IMR-90 (cell line): Measurements from ENCODE around the gene SORBS1.

Source experiments
- CEBPB ChIP-seq: IDR thresholded peaks from 2 replicates; pipeline ENCODE4 v1.6.1; 2012; ENCODE audit warnings: low read depth, low read length, improper control_type of control experiment
- FOS ChIP-seq: fragments of 150-350 bp; IDR thresholded peaks from 2 replicates; pipeline ENCODE4 v1.6.1; 2016; ENCODE audit warnings: low read depth, low read length
- MAFK ChIP-seq: IDR thresholded peaks from 2 replicates; pipeline ENCODE4 v1.6.1; 2012; ENCODE audit warnings: low read depth, low read length, improper control_type of control experiment
- MAZ ChIP-seq: IDR thresholded peaks from 2 replicates; pipeline ENCODE4 v1.6.1; 2012; ENCODE audit warnings: low read depth, mild to moderate bottlenecking, low read length, improper control_type of control experiment, moderate library complexity, borderline replicate concordance
- MXI1 ChIP-seq: IDR thresholded peaks from 2 replicates; pipeline ENCODE4 v1.6.1; 2012; ENCODE audit warnings: low read depth, mild to moderate bottlenecking, low read length, moderate library complexity, borderline replicate concordance
- NFE2L2 ChIP-seq: fragments of 150-350 bp; IDR thresholded peaks from 2 replicates; pipeline ENCODE4 v1.6.1; 2016; ENCODE audit warnings: low read depth, mild to moderate bottlenecking, low read length
- POLR2A ChIP-seq: IDR thresholded peaks from 2 replicates; pipeline ENCODE4 v1.6.1; 2012; ENCODE audit warnings: mild to moderate bottlenecking, low read depth, low read length
- RAD21 ChIP-seq: IDR thresholded peaks from 2 replicates; pipeline ENCODE4 v1.6.1; 2012; ENCODE audit warnings: low read length, improper control_type of control experiment
- RCOR1 ChIP-seq: IDR thresholded peaks from 2 replicates; pipeline ENCODE4 v1.6.1; 2012; ENCODE audit warnings: mild to moderate bottlenecking, low read length, improper control_type of control experiment; ENCODE audit not compliant: insufficient replicate concordance
- RFX5 ChIP-seq: IDR thresholded peaks from 2 replicates; pipeline ENCODE4 v1.8.0; 2012; ENCODE audit warnings: low read depth, mild to moderate bottlenecking, low read length, moderate library complexity
- SMC3 ChIP-seq: fragments of 150-350 bp; IDR thresholded peaks from 2 replicates; pipeline ENCODE4 v1.6.1; 2016; ENCODE audit warnings: low read depth, mild to moderate bottlenecking, antibody characterized with exemption, low read length, moderate library complexity
- USF2 ChIP-seq: fragments of 150-350 bp; IDR thresholded peaks from 2 replicates; pipeline ENCODE4 v1.6.1; 2017; ENCODE audit warnings: mild to moderate bottlenecking, antibody characterized with exemption, low read length, low read depth
- TF ChIP-seq, protein P1 (sequence below): conservative IDR thresholded peaks from 2 replicates; pipeline ENCODE4 v1.5.1; 2012; ENCODE audit warnings: mild to moderate bottlenecking, low read depth, low read length, improper control_type of control experiment
- TF ChIP-seq, protein P2 (sequence below): fragments of 150-350 bp; IDR thresholded peaks from 2 replicates; pipeline ENCODE4 v1.6.1; 2016; ENCODE audit warnings: low read depth, mild to moderate bottlenecking, low read length, moderate library complexity, borderline replicate concordance

GRCh38 chr10:95505641-95506040 lies 55.5 kb downstream of the SORBS1 start:
- no peak for TF ChIP-seq POLR2A
- TF ChIP-seq, protein P1, sequence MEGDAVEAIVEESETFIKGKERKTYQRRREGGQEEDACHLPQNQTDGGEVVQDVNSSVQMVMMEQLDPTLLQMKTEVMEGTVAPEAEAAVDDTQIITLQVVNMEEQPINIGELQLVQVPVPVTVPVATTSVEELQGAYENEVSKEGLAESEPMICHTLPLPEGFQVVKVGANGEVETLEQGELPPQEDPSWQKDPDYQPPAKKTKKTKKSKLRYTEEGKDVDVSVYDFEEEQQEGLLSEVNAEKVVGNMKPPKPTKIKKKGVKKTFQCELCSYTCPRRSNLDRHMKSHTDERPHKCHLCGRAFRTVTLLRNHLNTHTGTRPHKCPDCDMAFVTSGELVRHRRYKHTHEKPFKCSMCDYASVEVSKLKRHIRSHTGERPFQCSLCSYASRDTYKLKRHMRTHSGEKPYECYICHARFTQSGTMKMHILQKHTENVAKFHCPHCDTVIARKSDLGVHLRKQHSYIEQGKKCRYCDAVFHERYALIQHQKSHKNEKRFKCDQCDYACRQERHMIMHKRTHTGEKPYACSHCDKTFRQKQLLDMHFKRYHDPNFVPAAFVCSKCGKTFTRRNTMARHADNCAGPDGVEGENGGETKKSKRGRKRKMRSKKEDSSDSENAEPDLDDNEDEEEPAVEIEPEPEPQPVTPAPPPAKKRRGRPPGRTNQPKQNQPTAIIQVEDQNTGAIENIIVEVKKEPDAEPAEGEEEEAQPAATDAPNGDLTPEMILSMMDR, result no peak
- no peak for TF ChIP-seq MXI1
- no peak for TF ChIP-seq FOS
- no peak for TF ChIP-seq RFX5
- no peak for TF ChIP-seq NFE2L2
- TF ChIP-seq MAFK, result no peak
- TF ChIP-seq MAZ, result no peak
- no peak for TF ChIP-seq CEBPB
- no peak for TF ChIP-seq RAD21
- TF ChIP-seq USF2, result no peak
- no peak for TF ChIP-seq RCOR1
- TF ChIP-seq, protein P2, sequence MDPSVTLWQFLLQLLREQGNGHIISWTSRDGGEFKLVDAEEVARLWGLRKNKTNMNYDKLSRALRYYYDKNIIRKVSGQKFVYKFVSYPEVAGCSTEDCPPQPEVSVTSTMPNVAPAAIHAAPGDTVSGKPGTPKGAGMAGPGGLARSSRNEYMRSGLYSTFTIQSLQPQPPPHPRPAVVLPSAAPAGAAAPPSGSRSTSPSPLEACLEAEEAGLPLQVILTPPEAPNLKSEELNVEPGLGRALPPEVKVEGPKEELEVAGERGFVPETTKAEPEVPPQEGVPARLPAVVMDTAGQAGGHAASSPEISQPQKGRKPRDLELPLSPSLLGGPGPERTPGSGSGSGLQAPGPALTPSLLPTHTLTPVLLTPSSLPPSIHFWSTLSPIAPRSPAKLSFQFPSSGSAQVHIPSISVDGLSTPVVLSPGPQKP, result no peak
- no peak for TF ChIP-seq SMC3
